GM18858 (cell line): ENCODE data around the gene AAMDC.

Source experiments
- ATAC-seq: cut with Tn5 transposase; IDR thresholded peaks from one replicate; pipeline ENCODE4 v1.9.1; 2021; ENCODE audit not compliant: unreplicated experiment

The AAMDC gene

DNA sequence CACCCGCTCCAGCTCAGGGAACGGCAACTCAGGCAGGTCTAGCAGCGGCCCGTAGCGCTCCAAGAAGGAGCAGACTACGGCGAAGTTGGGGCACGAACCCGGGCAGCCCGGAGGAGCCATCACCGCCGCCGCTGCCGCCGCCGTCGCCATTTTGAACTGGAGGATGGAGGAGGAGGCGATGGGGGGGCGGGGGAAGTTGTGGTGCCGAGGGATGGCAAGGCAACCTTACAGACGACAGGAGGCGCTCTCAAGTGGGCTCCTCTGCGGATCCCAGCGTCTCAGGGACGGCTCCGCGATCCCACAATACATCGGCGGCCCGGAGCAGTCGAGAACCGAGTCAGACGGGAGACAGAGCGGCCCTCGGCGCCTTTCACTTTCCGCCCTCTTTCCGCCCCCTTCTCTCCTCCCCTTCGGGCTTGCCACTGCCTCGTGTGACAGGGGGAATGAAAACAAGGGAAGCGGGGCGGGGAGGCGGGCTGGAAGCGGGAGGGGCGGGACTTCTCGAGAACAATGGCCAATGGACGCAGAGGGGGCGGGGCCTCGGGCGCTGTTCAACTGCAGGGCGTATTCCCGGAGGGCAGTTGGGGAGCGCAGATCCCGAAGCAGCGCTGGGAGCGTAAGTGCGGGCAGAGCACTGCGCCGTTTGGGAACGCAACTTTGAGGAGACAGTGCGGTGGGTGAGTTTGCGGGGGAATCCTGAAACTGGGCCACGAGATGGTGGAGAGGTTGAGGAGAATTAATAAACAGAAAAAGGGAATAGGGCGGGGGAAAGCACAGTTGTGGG lies at the start of gene AAMDC, which contains the start of gene RSF1:
Gene AAMDC, plus strand, starts transcription at position 580 of the 784 bp plus-strand sequence. CDS start 21,353 bp downstream, outside the sequence.
Gene RSF1, minus strand, starts transcription at position 158 of the 784 bp plus-strand sequence. Its CDS starts 8 bp downstream, at position 150.
- peak; percentile 75 for ATAC-seq

DNA sequence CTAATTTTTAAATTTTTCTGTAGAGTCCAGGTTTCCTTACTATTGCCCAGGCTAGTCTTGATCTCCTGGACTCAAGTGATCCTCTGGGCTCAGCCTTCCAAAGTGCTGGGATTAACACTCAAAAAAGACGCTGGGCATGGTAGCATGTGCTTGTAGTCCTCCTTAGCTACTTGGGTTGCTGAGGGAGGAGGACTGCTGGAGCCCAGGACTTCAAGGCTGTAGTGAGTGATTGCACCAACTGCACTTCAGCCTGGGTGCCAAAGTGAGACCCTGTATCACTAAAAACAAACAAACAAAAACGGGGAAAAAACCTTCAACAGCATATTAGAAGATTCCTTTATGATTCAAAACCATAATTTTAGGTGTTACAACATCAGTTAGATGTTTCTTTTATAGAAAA lies 45.0 kb upstream of the AAMDC start:
- no peak for ATAC-seq

DNA sequence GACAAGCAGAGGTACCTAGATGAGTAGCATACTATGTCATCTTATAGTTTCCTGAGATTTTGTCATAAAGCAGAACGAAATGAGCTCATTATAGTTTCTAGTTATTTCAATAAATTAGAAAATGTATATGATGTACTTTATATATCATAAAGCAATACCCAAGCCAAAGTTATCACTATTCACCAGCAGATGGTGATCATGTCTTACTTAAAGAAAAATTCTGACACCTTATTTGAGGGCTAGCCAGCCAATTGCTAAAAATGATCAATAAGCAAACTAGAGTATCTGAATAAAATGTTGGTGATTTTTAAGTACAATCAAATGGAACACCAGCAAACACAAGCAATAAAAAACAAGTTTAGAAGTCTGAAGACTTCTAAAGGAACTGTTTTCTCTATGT lies 44.5 kb upstream of the AAMDC start:
- ATAC-seq, result no peak

DNA sequence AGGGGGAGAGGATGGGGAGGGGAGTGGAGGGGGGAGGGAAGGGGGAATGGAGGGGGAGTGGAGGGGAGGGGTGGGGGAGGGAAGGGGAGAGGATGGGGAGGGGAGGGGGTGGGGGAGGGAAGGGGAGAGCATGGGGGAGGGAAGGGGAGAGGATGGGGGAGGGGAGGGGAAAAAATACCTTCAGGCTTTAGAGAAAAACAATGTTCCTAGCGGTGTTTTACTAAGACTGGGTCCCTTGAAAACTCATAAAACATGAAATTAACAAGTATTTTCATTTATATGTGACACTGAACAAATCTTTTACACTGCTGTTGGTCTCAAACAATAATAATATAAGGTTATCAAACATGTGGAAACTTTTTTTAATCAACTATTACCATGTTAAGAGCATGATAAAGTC lies 42.8 kb upstream of the AAMDC start:
- no peak for ATAC-seq

DNA sequence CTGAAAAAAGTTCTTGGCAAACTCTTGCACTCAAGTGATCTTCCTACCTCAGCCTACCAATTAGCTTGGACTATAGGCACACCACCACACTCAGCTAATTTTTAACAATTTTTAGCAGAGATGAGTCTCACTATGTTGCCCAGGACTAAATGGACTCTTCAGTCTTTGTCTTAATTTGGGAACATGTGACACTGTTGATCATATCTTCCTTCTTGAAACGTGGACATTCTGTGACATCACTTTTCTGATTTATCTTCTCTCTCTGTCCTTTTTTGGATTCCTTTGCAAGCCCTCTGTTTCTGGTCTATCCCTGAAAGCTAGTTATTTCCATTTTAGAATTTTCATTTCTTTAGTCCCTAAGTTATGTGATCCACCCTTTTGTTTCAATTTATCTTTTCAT lies 42.4 kb upstream of the AAMDC start:
- ATAC-seq, result no peak

DNA sequence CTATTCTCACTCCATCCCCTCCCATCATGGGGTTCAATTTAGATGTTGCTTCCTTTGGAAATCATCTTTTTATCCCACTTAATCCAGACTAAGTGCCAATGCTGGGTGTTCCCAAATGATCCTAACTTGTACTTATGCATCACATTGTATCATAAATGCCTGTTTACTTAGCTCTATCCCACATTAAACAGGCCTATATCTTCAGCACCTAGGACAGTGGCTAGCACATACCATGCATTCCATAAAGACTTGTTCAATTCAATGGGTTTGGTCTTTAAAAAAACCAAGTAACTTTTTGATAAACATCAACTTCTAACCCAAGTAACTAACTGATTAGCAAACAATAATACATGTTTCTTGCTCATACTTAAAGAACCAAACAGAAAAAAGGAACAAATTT lies 41.0 kb upstream of the AAMDC start:
- no peak for ATAC-seq

DNA sequence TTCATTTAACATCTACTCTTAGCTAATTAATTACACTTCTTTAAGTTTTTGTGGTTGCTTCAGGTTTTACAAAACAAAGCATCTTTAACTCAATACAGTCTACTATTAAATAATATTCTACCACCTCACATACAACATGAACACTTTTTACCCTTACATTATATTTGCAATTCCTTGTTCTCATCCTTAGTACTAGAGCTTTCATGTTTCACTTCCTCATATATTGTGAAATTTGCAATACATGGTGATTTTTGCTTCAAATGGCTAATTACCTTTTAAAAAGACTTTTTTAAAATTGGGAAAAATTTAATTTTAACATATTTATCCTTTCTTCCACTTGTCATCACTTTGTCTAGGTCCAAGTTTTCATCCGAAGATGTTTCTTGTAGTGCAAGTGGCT lies 37.9 kb upstream of the AAMDC start:
- ATAC-seq, result no peak

DNA sequence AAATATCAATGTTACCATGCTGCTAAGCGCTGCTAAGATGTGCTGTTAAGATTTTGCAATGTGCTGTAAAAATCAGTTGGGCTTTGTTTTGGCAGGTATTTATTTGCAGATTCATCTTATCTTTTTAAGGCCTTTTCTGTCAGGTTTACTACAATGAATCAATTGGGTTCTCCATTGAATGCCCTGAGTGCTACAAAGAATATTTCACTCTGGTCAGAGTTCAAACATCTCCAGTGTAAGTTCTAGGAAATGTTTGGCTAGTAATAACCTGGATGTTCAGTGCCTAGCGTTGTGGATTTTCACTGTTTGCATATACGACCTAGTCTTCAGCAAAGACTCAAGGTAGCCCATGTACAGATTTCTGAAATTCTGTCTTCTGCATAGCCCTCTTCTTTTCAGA lies 36.4 kb upstream of the AAMDC start:
- ATAC-seq, result no peak

DNA sequence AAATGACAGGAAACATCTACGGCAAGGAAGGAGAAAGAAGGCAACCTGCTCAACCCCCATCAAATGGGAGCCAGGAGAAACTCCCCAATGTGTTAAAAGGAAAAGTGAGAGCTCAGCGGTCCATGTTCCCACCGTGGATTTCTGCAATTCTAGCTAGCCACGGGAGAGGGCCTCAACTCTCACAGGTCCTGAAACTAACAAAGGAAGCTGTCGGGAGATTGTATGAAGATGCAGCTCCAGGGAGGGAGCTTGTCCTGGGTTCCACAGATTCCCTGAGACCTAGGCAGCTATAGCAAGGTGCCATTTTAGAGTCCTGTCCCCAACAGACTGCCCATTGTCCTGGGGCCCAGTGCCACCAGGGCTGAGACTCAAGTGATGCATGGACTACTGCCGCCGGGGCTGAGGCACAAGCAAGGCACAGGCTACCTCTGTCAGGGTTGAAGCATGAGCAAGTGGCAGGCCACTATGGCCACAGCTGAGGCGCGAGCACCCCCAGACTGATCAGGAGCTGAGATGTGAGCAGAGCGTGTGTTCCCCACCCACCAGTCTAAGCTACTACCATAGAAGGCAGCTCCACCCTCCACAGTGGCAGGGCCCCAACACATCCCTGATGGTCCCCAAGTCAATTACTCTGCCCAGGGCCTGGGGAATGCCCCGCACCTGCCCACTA lies 31.7 kb upstream of the AAMDC start:
- ATAC-seq, result no peak

DNA sequence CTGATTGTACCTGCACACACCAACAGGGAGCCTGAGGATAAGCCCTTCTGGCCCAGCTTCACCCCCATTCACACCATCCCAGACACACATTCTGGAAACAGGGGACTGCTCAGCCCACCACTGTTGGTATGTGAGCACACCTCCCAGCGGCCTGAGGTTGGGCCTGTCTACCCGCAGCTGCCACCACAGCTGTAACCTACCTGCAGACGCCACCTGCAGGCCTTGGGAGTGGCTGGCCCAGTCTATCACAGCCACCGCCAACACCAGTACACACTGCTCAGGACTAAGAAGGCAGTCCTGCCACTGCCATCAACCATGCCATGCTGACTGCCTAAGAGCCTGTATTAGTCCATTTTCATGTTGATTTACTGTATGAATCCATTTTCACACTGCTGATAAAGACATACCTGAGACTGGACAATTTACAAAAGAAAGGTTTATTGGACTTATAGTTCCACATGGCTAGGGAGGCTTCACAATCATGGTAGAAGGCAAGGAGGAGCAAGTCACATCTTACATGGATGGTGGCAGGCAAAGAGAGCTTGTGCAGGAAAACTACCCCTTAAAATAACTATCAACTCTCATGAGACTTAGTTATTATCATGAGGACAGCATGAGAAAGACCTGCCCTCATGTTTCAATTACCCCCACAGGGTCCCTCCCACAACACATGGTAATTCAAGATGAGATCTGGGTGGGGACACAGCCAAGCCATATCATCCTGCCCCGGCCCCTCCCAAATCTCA lies 31.0 kb upstream of the AAMDC start:
- no peak for ATAC-seq

DNA sequence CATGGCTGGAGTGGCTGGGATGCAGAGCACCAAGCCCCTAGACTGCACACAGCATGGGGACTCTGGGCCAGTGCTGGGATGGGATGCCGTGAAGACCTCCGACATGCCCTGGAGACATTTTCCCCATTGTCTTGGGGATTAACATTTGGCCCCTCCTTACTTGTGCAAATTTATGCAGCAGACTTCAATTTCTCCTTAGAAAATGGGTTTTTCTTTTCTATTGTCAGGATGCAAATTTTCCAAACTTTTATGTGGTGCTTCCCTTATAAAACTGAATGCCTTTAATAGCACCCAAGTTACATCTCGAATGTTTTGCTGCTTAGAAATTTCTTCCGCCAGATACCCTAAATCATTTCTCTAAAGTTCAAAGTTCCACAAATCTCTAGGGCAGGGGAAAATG lies 29.6 kb upstream of the AAMDC start:
- no peak for ATAC-seq

DNA sequence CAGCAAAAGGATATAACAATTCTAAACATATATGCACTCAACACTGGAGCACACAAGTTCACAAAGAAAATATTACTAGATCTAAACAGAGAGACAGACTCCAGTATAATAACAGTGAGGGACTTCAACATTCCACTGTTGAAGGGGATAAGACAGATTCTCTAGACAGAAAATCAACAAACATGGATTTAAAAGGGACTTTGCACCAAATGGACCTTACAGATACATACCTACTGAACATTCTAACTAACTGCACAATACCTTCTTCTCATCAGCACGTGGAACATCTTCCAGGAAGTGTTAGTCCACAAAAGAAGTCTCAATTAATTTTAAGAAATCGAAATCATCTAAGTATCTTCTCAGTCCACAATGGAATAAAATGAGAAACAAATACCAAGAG lies 27.0 kb upstream of the AAMDC start:
- no peak for ATAC-seq

DNA sequence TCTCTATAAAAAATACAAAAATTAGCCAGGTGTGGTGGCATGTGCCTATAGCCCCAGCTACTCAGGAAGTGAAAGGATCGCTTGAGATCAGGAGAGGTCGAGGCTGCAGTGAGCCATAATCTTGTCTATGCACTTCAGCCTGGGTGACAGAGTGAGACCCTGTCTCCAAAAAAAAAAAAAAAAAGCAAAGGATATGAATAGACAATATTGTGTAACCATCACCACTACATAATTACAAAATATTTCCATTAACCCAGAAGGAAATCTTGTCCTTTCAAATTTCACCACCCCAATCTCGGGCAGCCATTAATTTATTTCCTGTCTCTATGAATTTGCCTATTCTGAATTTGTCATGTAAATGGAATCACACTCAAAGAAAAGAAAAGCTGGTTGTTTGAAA lies 21.6 kb upstream of the AAMDC start:
- no peak for ATAC-seq

DNA sequence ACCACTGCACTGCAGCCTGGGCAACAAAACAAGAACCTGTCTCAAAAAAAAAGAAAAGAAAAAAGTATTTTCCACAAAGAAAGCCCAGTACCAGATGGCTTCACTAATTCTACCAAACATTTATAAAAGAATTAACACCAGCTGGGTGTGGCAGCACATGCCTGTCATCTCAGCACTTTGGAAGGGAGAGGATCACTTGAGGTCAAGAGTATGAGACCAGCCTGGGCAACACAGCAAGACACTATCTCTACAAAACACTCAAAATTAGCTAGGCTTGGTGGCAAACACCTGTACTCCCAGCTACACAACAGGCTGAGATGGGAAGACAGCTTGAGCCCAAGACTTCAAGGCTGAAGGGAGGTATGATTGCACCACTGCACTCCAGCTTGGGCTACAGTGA lies 20.5 kb upstream of the AAMDC start:
- no peak for ATAC-seq

DNA sequence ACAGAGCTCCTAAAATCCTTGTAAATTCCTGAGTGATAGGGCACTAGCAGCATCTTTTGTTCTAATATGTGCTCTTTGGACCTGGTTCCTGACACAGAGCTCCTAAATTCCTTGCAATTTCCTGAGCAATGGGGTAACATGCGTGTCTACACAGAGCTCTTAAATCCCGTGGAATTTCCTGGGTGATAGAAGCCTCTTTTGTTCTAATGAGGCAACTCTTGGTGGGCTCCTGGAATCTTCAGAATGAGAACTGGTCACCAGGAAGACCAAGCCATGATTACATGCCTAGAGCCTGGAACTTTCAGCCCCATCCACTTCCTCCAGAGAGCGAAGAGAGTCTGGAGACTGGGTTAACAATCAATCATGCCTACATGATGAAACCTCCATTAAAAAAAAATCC lies 19.5 kb upstream of the AAMDC start:
- no peak for ATAC-seq

DNA sequence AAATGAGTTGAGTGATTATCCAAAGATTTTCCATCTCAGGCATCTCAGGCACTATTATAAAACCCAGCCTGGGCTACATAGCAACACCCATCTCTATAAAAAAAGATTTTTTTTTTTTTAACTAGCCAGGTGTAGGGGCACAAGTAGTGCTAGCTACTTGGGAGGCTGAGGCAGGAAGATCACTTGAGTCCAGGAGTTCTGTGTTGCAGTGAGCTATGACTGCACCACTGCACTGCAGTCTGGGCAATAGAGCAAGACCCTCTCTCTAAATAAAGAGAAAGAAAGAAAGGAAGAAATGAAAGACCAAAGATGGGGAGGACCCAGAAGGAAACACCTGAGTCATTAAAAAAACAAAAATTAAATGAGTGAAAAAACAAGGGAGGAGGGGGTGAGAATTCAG lies 14.5 kb upstream of the AAMDC start:
- no peak for ATAC-seq

DNA sequence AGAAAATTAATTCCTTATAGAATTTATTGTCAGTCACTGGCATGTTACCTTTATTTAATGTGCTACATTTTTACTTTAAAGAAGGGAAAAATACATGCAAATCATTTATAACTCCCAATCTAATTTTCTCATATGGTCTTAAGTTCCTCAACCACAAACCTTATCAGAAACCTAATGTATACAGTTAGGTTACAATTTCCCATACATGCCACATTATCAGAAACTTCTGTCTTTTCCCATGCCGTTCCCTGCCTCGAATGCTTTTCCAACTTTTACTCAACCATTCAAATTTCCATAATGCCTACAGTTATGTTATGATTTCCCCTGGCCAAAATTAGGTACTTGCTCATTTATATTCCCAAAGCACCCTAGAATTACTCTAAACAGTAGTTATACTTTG lies 14.0 kb upstream of the AAMDC start:
- no peak for ATAC-seq

DNA sequence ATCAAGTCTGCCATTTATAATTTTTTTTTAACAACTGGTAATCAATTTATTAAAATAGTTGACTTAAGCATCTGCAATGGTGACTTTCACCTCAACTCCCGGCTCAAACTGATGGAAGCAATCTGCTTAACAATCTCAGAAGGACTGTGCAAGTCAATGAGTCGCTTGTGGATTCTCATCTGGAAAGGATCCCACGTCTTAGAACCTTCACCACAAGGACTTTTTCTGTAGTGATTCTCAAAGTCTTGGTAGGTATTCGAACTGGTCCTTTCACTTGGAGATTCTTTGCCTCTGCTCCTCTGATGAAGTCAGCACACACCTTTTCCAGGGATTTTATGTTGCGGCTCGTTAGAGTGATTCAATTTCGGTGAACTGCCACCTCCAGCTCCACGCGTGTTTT lies 7.7 kb upstream of the AAMDC start:
- ATAC-seq, result no peak

DNA sequence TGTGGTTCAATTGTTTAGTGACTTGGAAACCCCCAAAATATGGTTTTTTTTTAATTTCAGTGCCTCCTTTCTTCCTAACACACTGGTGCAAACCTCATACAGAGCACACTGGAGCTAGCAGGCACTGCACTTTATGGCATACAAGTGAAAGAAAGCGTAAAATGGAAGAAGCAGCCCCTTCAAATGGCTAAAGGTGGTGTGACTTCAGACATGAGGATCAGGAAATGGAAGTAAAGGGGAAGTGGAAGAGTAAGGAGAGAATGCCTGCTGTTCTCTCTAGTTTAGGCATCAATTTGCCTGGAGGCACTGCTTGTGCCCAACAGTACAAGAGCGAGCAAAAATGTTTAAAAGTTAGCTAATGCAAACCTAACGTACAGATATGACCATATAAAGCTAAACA lies 6.1 kb upstream of the AAMDC start:
- ATAC-seq, result no peak

DNA sequence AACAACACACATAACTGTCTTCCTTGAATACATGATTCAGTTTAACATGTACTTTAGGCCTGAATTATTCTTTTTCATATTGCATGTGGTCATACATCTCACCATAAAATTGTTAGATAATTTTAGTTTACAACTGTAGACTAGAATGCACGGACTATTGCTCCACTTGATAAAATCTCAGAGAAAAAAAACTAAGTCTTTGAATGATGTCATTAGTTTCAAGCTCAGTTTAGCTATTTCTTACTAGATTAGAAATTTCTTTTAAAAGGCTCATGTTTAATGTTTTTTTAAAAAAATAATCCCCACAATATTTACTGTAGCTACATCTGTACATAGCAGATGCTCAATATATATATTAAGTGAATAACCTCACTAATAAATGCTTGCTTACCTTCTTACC lies 5.5 kb upstream of the AAMDC start:
- ATAC-seq, result no peak

DNA sequence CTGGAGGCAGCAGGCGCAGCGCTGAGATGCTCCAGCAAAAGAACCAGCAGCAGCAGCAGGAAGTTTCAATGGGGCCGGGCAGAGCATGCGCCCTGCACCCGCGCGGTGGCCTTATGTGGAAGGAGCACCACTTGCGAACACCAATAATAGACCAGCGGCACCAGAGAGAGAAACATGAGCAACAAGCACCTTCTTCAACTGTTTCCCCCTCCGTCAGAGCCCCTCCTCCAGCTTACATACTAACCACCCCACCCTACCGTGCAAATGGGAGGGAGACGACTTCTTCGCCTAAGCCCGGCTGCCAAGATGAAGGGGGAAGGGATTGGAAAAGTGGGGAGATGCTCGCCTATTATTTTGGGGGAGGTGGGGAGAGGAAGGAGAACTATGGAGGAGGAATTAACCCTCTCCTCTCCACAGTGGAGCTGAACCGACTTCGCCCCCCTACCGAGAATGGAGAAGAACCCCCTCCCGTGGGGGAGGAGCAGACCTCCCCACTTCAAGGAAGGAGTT lies 1.5 kb upstream of the AAMDC start:
- ATAC-seq, result peak; percentile 45
